Fibroblast of lung (primary cell): Measurements from ENCODE around the gene NKPD1.

Source experiments
- EZH2 ChIP-seq: IDR thresholded peaks from 2 replicates; pipeline ENCODE4 v1.5.1; 2012; ENCODE audit warnings: low read length, control low read depth, mild to moderate bottlenecking; ENCODE audit errors: missing control alignments
- TF ChIP-seq, protein P1 (sequence below), 2 donors: IDR thresholded peaks in 1 of 2; conservative IDR thresholded peaks in 1 of 2; 1 replicate in 1 of 2; 2 replicates in 1 of 2; pipeline ENCODE4 v1.5.1; 2011 to 2012; ENCODE audit warnings: low read length in 2 of 2, control low read depth in 1 of 2, inconsistent platforms in 1 of 2, low read depth in 1 of 2, mild to moderate bottlenecking in 1 of 2

DNA sequence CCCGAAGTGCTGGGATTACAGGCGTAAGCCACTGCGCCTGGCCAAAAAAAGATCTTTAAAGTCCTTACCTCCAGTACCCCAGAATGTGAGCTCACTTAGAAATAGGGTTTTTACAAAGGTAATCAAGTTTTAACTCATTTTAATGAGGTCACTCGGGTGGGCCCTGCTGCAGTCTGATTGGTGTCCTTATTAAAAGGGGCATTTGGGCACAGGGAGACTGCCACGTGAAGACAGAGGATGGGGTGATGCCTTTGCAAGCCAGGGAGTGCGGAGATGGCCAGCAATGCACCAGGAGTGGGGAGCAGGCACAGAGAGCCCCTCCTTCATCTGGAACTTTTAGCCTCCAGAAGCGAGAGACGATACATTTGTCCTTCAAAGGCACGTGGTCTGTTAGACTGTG is 11.7 kb downstream of the NKPD1 start:
- no peak for TF ChIP-seq EZH2
- TF ChIP-seq, protein P1, sequence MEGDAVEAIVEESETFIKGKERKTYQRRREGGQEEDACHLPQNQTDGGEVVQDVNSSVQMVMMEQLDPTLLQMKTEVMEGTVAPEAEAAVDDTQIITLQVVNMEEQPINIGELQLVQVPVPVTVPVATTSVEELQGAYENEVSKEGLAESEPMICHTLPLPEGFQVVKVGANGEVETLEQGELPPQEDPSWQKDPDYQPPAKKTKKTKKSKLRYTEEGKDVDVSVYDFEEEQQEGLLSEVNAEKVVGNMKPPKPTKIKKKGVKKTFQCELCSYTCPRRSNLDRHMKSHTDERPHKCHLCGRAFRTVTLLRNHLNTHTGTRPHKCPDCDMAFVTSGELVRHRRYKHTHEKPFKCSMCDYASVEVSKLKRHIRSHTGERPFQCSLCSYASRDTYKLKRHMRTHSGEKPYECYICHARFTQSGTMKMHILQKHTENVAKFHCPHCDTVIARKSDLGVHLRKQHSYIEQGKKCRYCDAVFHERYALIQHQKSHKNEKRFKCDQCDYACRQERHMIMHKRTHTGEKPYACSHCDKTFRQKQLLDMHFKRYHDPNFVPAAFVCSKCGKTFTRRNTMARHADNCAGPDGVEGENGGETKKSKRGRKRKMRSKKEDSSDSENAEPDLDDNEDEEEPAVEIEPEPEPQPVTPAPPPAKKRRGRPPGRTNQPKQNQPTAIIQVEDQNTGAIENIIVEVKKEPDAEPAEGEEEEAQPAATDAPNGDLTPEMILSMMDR (conservative IDR thresholded peaks at IDR 0.05 in 1 of 2, IDR thresholded peaks at IDR 0.05 in 1 of 2; ENCODE audit: low read depth in 1 of 2, low read length in 2 of 2) = no peak
